Liver (tissue), 3 donors: Measurements from ENCODE around the gene NOTCH4.

ENCODE experiments used
- RAD21 ChIP-seq, 2 donors: IDR thresholded peaks; 2 replicates each; pipeline ENCODE4 v1.6.1; 2016; ENCODE audit warnings: antibody characterized with exemption in 2 of 2, mild to moderate bottlenecking in 2 of 2
- RXRA ChIP-seq, 2 donors: IDR thresholded peaks; 2 replicates each; pipeline ENCODE4 v1.6.1; 2017 to 2018; ENCODE audit warnings: antibody characterized with exemption in 2 of 2, mild to moderate bottlenecking in 1 of 2
- TAF1 ChIP-seq: conservative IDR thresholded peaks from 2 replicates; pipeline ENCODE4 v1.6.1; 2016; ENCODE audit warnings: antibody characterized with exemption, mild to moderate bottlenecking
- TF ChIP-seq, protein P1 (sequence below): fragments of 150-350 bp; IDR thresholded peaks from 2 replicates; pipeline ENCODE4 v1.5.1; 2017; ENCODE audit warnings: improper control_type of control experiment, low read depth, low read length; ENCODE audit not compliant: missing input control
- TF ChIP-seq, protein P2 (sequence below): IDR thresholded peaks from 2 replicates; pipeline ENCODE4 v1.6.1; 2016; ENCODE audit warnings: antibody characterized with exemption
- donor health status: healthy.
- donor health status: healthy.

DNA sequence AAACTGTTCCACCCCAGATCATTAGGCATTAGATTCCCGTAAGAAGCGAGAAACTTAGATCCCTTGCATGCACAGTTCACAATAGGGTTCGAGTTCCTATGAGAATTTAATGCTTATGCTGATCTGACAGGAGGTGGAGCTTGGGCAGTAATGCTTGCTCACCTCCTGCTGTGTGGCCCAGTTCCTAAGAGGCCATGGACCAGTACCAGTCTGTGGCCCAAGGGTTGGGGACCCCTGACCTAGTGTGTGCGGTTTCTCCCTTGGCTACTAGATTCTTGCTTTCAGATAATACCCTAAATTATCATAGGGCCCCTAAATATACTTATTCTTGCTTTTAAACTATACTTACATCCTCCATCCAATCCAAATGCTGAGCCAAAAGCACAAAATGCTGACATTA lies 29.5 kb downstream of the NOTCH4 start:
- TF ChIP-seq, protein P1, sequence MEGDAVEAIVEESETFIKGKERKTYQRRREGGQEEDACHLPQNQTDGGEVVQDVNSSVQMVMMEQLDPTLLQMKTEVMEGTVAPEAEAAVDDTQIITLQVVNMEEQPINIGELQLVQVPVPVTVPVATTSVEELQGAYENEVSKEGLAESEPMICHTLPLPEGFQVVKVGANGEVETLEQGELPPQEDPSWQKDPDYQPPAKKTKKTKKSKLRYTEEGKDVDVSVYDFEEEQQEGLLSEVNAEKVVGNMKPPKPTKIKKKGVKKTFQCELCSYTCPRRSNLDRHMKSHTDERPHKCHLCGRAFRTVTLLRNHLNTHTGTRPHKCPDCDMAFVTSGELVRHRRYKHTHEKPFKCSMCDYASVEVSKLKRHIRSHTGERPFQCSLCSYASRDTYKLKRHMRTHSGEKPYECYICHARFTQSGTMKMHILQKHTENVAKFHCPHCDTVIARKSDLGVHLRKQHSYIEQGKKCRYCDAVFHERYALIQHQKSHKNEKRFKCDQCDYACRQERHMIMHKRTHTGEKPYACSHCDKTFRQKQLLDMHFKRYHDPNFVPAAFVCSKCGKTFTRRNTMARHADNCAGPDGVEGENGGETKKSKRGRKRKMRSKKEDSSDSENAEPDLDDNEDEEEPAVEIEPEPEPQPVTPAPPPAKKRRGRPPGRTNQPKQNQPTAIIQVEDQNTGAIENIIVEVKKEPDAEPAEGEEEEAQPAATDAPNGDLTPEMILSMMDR = no peak
- TF ChIP-seq RAD21 (IDR thresholded peaks at IDR 0.05) = no peak
- TF ChIP-seq, protein P2, sequence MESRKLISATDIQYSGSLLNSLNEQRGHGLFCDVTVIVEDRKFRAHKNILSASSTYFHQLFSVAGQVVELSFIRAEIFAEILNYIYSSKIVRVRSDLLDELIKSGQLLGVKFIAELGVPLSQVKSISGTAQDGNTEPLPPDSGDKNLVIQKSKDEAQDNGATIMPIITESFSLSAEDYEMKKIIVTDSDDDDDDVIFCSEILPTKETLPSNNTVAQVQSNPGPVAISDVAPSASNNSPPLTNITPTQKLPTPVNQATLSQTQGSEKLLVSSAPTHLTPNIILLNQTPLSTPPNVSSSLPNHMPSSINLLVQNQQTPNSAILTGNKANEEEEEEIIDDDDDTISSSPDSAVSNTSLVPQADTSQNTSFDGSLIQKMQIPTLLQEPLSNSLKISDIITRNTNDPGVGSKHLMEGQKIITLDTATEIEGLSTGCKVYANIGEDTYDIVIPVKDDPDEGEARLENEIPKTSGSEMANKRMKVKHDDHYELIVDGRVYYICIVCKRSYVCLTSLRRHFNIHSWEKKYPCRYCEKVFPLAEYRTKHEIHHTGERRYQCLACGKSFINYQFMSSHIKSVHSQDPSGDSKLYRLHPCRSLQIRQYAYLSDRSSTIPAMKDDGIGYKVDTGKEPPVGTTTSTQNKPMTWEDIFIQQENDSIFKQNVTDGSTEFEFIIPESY = no peak
- TF ChIP-seq TAF1 = no peak
- no peak for TF ChIP-seq RXRA (IDR thresholded peaks at IDR 0.05)
